Epithelial cell of proximal tubule (primary cell): ENCODE data around the gene SMIM14. TPM values are rescaled to one million over a fixed set of nuclear protein-coding genes. Genes with fewer than 3 reads are reported as not detected.
"Not testable (repeated sequence)": the region's sequence is repeated elsewhere in the genome, so short reads cannot be mapped to it uniquely, and the experiment has no call there.

Source experiments
- DNase-seq: peaks from one replicate; pipeline ENCODE4 v3.0.0-alpha.2; 2011; ENCODE audit warnings: low read depth
- H3K4me3 ChIP-seq: 2 replicates; pipeline ENCODE4 v1.5.1; 2011; ENCODE audit warnings: low read depth, mild to moderate bottlenecking, low read length
- total RNA-seq: library from RNA; depleted of rRNA; stranded (reverse); fragments of >200 nt; gene quantifications from 2 replicates; pipeline ENCODE4 v1.2.3, GENCODE V29; 2015
- TF ChIP-seq, protein P1 (sequence below): conservative IDR thresholded peaks from 2 replicates; pipeline ENCODE4 v1.5.1; 2012; ENCODE audit warnings: low read depth, mild to moderate bottlenecking, low read length

Gene SMIM14
- total RNA-seq, 1 donor from 2014 or later: 13.1 TPM

GRCh38 chr4:39524161-39524957, 114.3 kb downstream of the SMIM14 start:
- no peak for DNase-seq
- peak overlapping the region; percentile 19 for H3K4me3 ChIP-seq
- TF ChIP-seq, protein P1, sequence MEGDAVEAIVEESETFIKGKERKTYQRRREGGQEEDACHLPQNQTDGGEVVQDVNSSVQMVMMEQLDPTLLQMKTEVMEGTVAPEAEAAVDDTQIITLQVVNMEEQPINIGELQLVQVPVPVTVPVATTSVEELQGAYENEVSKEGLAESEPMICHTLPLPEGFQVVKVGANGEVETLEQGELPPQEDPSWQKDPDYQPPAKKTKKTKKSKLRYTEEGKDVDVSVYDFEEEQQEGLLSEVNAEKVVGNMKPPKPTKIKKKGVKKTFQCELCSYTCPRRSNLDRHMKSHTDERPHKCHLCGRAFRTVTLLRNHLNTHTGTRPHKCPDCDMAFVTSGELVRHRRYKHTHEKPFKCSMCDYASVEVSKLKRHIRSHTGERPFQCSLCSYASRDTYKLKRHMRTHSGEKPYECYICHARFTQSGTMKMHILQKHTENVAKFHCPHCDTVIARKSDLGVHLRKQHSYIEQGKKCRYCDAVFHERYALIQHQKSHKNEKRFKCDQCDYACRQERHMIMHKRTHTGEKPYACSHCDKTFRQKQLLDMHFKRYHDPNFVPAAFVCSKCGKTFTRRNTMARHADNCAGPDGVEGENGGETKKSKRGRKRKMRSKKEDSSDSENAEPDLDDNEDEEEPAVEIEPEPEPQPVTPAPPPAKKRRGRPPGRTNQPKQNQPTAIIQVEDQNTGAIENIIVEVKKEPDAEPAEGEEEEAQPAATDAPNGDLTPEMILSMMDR: no peak

- DNase-seq: no peak
- H3K4me3 ChIP-seq: no peak overlapping the region
- TF ChIP-seq, protein P1: no peak
These were observed 116.6 kb downstream of the SMIM14 start for GRCh38 chr4:39522068-39522467.

- DNase-seq: no peak
- TF ChIP-seq, protein P1: no peak
- no peak overlapping the region for H3K4me3 ChIP-seq
These were observed 117.3 kb downstream of the SMIM14 start for GRCh38 chr4:39521253-39521919.

- H3K4me3 ChIP-seq: no peak overlapping the region
- no peak for DNase-seq
- TF ChIP-seq, protein P1: no peak
These were observed 120.2 kb downstream of the SMIM14 start for GRCh38 chr4:39518484-39518883.

- H3K4me3 ChIP-seq: no peak overlapping the region
- TF ChIP-seq, protein P1: no peak
- no peak for DNase-seq
These were observed 122.2 kb downstream of the SMIM14 start for GRCh38 chr4:39516407-39516966.

DNA sequence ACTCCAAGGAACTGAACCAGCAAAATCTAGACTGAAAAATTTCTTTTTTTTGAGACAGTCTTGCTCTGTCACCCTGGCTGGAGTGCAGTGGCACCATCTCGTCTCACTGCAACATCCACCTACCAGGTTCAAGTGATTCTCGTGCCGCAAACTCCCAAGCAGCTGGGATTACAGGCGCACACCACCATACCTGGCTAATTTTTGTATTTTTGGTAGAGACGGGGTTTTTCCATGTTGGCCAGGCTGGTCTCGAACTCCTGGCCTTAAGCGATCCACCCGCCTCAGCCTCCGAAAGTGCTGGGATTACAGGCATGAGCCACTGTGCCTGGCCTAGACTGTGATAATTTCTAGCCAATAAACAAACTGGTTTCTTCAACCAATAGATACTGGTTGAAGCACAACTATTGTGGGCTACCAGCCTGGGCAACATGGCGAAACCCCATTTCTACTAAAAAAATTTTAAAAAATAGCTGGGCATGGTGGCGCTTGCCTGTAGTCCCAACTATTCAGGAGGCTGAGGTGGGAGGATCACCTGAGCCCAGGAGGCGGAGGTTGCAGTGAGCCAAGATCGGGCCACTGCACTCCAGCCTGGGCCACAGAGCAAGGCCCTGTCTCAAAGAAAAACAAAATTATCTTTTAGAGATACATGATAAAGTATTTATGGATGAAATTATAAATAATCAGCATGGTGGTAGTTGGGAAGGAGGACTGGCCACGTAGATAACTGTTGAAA, 122.8 kb downstream of the SMIM14 start:
- not testable (repeated sequence) for DNase-seq, H3K4me3 ChIP-seq

DNA sequence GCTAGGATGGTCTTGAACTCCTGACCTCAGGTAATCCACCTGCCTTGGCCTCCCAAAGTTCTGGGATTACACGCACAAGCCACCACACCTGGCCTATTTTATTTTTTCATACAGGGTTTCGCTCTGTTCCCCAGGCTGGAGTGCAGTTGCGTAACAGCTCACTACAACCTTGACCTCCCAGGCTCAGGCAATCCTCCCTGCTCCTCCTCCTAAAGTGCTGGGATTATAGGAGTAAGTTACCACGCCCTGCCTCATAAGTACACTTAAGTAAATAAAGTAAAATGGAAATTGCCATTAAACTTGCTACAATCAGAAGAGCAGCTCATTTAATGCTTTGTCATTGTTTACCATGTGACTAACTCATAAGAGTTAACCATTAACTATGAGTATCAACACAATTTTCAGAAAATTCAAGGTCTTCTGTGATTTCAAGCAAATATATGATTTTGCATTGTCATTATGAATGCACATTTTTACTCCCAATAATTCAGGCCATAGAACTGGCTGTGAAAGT, 123.7 kb downstream of the SMIM14 start:
- no peak overlapping the region for H3K4me3 ChIP-seq
- TF ChIP-seq, protein P1: no peak
- DNase-seq: peak; percentile 46

DNA sequence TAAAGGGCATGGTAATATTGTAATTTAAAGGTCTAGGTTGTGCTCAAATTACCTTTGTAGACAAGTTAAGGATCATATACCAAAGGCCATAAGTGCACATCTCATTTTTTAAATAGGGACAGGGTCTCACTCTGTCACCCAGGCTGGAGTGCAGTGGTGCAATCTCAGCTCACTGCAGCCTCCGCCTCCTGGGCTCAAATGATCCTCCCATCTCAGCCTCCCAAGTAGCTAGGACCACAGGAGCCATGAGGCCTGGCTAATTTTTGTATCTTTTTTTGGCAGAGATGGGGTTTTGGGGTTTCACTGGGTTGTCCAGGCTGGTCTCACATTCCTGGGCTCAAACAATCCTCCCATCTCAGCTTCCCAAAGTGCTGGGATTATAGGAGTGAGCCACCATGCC, 124.4 kb downstream of the SMIM14 start:
- H3K4me3 ChIP-seq, DNase-seq: not testable (repeated sequence)
